ENCODE measurements around the gene SHOX.

GRCh38 chrX:614136-614535 is 16.5 kb upstream of the SHOX start:
- TF ChIP-seq JUN (IDR thresholded peaks at IDR 0.05): no peak
- TF ChIP-seq, protein P1, sequence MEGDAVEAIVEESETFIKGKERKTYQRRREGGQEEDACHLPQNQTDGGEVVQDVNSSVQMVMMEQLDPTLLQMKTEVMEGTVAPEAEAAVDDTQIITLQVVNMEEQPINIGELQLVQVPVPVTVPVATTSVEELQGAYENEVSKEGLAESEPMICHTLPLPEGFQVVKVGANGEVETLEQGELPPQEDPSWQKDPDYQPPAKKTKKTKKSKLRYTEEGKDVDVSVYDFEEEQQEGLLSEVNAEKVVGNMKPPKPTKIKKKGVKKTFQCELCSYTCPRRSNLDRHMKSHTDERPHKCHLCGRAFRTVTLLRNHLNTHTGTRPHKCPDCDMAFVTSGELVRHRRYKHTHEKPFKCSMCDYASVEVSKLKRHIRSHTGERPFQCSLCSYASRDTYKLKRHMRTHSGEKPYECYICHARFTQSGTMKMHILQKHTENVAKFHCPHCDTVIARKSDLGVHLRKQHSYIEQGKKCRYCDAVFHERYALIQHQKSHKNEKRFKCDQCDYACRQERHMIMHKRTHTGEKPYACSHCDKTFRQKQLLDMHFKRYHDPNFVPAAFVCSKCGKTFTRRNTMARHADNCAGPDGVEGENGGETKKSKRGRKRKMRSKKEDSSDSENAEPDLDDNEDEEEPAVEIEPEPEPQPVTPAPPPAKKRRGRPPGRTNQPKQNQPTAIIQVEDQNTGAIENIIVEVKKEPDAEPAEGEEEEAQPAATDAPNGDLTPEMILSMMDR (IDR thresholded peaks at IDR 0.05): no peak
